Loucy (cell line): ENCODE results near the gene XPNPEP1.

Source experiments
- H2AFZ ChIP-seq: fragments of 200-600 bp; sonication (generic); 2 replicates; pipeline ENCODE4 v1.6.0; 2016; ENCODE audit warnings: antibody characterized with exemption, mild to moderate bottlenecking, low read length, moderate library complexity
- H3F3A ChIP-seq: fragments of 200-600 bp; 2 replicates; pipeline ENCODE4 v1.6.0; 2016; ENCODE audit warnings: antibody characterized with exemption, low read depth, mild to moderate bottlenecking
- H3K27me3 ChIP-seq: fragments of 200-600 bp; sonication (generic); 2 replicates; pipeline ENCODE4 v1.6.1; 2014; ENCODE audit warnings: low read length, mild to moderate bottlenecking; ENCODE audit not compliant: insufficient read depth, poor library complexity, severe bottlenecking
- H3K36me3 ChIP-seq: fragments of 200-600 bp; sonication (generic); 2 replicates; pipeline ENCODE4 v1.6.1; 2016; ENCODE audit warnings: low read length; ENCODE audit not compliant: insufficient read depth
- H3K4me1 ChIP-seq: fragments of 200-600 bp; sonication (generic); 2 replicates; pipeline ENCODE4 v1.5.1; 2014; ENCODE audit warnings: low read length, mild to moderate bottlenecking; ENCODE audit not compliant: insufficient read depth, poor library complexity, severe bottlenecking
- H3K4me2 ChIP-seq: fragments of 200-600 bp; sonication (generic); 2 replicates; pipeline ENCODE4 v1.6.0; 2014; ENCODE audit warnings: antibody characterized with exemption, low read length, low read depth, mild to moderate bottlenecking; ENCODE audit not compliant: poor library complexity, severe bottlenecking
- H3K4me3 ChIP-seq: fragments of 200-600 bp; sonication (generic); 2 replicates; pipeline ENCODE4 v1.5.1; 2014; ENCODE audit warnings: low read length, mild to moderate bottlenecking, mixed read lengths; ENCODE audit not compliant: poor library complexity, severe bottlenecking
- H3K79me2 ChIP-seq: fragments of 200-600 bp; sonication (generic); 2 replicates; pipeline ENCODE4 v1.6.1; 2014; ENCODE audit warnings: low read length; ENCODE audit not compliant: insufficient read depth
- H3K9ac ChIP-seq: fragments of 200-600 bp; sonication (generic); 2 replicates; pipeline ENCODE4 v1.6.0; 2014; ENCODE audit warnings: mild to moderate bottlenecking, low read depth, low read length, moderate library complexity; ENCODE audit not compliant: poor library complexity, severe bottlenecking
- H3K9me2 ChIP-seq: fragments of 200-600 bp; sonication (generic); replicated peaks from 2 replicates; pipeline ENCODE4 v1.6.1; 2016; ENCODE audit warnings: low read depth, low read length, mixed read lengths
- H3K9me3 ChIP-seq: fragments of 200-600 bp; sonication (generic); 2 replicates; pipeline ENCODE4 v1.6.1; 2014; ENCODE audit warnings: mild to moderate bottlenecking, antibody characterized with exemption, low read length, low read depth; ENCODE audit not compliant: insufficient read depth
- H4K20me1 ChIP-seq: fragments of 200-600 bp; sonication (generic); 2 replicates; pipeline ENCODE4 v1.6.0; 2014; ENCODE audit warnings: antibody characterized with exemption, low read length, mild to moderate bottlenecking; ENCODE audit not compliant: insufficient read depth, poor library complexity, severe bottlenecking
- EZH2phosphoT487 ChIP-seq: fragments of 200-600 bp; IDR thresholded peaks from 2 replicates; pipeline ENCODE4 v1.6.1; 2018; ENCODE audit warnings: antibody characterized with exemption, mild to moderate bottlenecking, moderate library complexity, borderline replicate concordance
- TF ChIP-seq, protein P1 (sequence below): fragments of 200-600 bp; sonication (generic); conservative IDR thresholded peaks from 2 replicates; pipeline ENCODE4 v1.5.1; 2014; ENCODE audit warnings: mild to moderate bottlenecking, antibody characterized with exemption, low read length

Gene XPNPEP1

DNA sequence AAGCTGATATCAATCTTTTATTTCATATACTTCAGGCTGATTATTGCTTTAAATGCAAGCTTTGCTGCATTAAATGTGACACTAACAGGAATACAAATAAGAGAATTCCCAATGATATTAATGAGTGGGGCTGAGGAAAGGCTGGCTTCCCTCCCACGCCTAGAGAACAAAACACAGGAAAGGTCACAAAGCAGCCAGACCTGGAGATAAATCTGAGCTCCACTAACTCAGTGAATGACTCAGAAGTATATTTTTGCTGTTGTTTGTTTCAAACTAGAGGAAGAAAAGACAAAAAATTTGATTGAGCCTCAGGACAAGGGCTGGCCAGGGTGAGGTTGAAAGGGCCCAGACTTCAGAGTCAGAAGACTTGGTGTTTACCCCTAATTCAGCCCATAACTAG is 88.1 kb downstream of the XPNPEP1 start:
- no peak for TF ChIP-seq EZH2phosphoT487
- TF ChIP-seq, protein P1, sequence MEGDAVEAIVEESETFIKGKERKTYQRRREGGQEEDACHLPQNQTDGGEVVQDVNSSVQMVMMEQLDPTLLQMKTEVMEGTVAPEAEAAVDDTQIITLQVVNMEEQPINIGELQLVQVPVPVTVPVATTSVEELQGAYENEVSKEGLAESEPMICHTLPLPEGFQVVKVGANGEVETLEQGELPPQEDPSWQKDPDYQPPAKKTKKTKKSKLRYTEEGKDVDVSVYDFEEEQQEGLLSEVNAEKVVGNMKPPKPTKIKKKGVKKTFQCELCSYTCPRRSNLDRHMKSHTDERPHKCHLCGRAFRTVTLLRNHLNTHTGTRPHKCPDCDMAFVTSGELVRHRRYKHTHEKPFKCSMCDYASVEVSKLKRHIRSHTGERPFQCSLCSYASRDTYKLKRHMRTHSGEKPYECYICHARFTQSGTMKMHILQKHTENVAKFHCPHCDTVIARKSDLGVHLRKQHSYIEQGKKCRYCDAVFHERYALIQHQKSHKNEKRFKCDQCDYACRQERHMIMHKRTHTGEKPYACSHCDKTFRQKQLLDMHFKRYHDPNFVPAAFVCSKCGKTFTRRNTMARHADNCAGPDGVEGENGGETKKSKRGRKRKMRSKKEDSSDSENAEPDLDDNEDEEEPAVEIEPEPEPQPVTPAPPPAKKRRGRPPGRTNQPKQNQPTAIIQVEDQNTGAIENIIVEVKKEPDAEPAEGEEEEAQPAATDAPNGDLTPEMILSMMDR = no peak
- no peaks in the 10 kb centered on the region for H3K27me3 ChIP-seq
- H3K4me2 ChIP-seq = no peak overlapping the region
- H3F3A ChIP-seq = no peaks in the 10 kb centered on the region
- no peak overlapping the region for H2AFZ ChIP-seq
- no peaks in the 10 kb centered on the region for H3K9me2 ChIP-seq
- H3K9ac ChIP-seq = no peak overlapping the region
- no peak overlapping the region for H3K4me3 ChIP-seq
- no peaks in the 10 kb centered on the region for H3K36me3 ChIP-seq
- no peaks in the 10 kb centered on the region for H3K4me1 ChIP-seq
- no peaks in the 10 kb centered on the region for H3K9me3 ChIP-seq
- no peaks in the 10 kb centered on the region for H4K20me1 ChIP-seq
- no peaks in the 10 kb centered on the region for H3K79me2 ChIP-seq

DNA sequence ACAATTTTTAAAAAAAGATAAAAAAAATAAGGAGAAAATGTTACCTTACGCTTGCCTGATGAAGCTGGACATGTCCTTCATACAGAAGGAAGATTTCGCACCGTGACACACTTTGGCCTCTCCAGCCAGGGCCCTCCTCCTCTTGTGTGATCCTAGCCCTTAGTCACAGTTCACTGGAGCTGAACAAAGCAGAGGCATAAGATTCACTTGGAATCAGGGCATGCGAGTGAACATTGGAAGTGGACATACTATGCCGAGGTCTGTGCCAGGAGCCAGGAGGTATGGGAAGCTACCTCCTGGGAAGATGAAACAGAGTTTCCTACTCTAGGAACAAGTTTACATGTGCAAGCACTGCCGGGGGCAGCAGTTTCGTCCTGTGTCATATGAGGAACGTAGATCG is 91.5 kb downstream of the XPNPEP1 start:
- Histone ChIP-seq H2AFZ (no peak overlapping the region), H3K79me2 (no peaks in the 10 kb centered on the region), H3F3A (no peaks in the 10 kb centered on the region), H3K36me3 (no peaks in the 10 kb centered on the region), H3K9ac (no peak overlapping the region), H3K9me2 (no peaks in the 10 kb centered on the region), H3K4me2 (no peak overlapping the region), H3K9me3 (no peaks in the 10 kb centered on the region), H4K20me1 (no peaks in the 10 kb centered on the region), H3K4me3 (no peak overlapping the region), H3K4me1 (no peaks in the 10 kb centered on the region), H3K27me3 (no peaks in the 10 kb centered on the region)
- TF ChIP-seq, protein P1 = no peak
- TF ChIP-seq EZH2phosphoT487 = no peak

DNA sequence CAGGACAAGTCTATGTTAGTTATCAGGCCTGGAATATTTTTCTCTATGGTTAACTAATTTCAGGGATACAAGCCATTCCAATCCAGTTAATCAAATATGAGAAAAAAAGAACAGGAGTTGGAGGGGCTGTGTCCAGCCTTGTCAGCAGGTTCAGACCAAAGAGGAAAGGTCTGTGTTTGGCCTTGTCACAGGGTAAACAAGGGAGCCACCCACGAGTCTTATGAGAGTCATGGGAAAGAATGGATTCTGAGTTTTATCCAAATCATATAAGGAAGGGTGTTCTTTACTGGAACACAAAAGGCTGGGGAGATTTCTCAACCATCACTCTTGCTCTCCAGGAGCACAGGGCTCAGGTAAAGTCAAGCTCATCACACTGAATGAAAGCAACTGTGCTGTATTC is 99.1 kb downstream of the XPNPEP1 start:
- Histone ChIP-seq H3K36me3 (no peaks in the 10 kb centered on the region), H3K4me3 (no peak overlapping the region), H3K79me2 (no peaks in the 10 kb centered on the region), H3K9me2 (no peaks in the 10 kb centered on the region), H3K4me2 (no peak overlapping the region), H3K9ac (no peak overlapping the region), H3K9me3 (no peaks in the 10 kb centered on the region), H3K27me3 (no peaks in the 10 kb centered on the region), H3K4me1 (no peaks in the 10 kb centered on the region), H3F3A (no peaks in the 10 kb centered on the region), H4K20me1 (no peaks in the 10 kb centered on the region), H2AFZ (no peak overlapping the region)
- no peak for TF ChIP-seq EZH2phosphoT487
- TF ChIP-seq, protein P1 = no peak
